Thyroid gland (tissue), 4 donors: Measurements from ENCODE around the gene CREG2.

ENCODE experiments used
- POLR2A ChIP-seq, 2 donors: fragments of 450-650 bp; IDR thresholded peaks; one replicate each; pipeline ENCODE4 v1.6.1; 2017; ENCODE audit warnings: antibody characterized with exemption in 2 of 2, mild to moderate bottlenecking in 2 of 2, moderate library complexity in 1 of 2
- TF ChIP-seq, protein P1 (sequence below), 6 experiments: fragments of 200-600 bp in 3 of 6; fragments of 450-650 bp in 3 of 6; sonication (generic) in 3 of 6; IDR thresholded peaks; one replicate each; pipeline ENCODE4 v1.5.1; 2016 to 2019; ENCODE audit warnings: antibody characterized with exemption in 6 of 6, mild to moderate bottlenecking in 2 of 6, inconsistent platforms in 1 of 6, moderate library complexity in 1 of 6

DNA sequence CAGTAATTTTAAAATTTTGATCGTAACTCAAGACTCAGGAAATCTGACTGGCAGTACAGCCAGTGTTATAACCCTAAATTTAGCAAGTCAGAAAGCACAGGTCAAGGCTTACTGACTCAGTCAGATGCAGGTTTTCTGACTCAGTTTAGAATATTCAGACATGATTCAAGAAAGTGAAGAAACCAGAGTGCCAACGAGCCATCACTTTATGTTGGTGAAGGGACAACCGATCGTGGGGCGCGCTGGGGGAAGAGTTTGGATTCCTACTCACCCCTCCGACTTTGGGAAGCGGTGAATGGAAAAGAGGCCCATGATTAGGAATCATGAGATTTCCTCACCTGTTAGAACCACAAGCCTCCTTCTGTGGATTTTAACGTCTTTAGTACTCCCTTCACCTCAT is 79.8 kb downstream of the CREG2 start:
- TF ChIP-seq, protein P1, sequence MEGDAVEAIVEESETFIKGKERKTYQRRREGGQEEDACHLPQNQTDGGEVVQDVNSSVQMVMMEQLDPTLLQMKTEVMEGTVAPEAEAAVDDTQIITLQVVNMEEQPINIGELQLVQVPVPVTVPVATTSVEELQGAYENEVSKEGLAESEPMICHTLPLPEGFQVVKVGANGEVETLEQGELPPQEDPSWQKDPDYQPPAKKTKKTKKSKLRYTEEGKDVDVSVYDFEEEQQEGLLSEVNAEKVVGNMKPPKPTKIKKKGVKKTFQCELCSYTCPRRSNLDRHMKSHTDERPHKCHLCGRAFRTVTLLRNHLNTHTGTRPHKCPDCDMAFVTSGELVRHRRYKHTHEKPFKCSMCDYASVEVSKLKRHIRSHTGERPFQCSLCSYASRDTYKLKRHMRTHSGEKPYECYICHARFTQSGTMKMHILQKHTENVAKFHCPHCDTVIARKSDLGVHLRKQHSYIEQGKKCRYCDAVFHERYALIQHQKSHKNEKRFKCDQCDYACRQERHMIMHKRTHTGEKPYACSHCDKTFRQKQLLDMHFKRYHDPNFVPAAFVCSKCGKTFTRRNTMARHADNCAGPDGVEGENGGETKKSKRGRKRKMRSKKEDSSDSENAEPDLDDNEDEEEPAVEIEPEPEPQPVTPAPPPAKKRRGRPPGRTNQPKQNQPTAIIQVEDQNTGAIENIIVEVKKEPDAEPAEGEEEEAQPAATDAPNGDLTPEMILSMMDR (IDR thresholded peaks at IDR 0.05) = no peak
- no peak for TF ChIP-seq POLR2A (IDR thresholded peaks at IDR 0.05)
